GM21526 (cell line): ENCODE measurements around the gene PAX5.

Source experiments
- ATAC-seq: cut with Tn5 transposase; IDR thresholded peaks from one replicate; pipeline ENCODE4 v1.9.1; 2021; ENCODE audit warnings: moderate library complexity; ENCODE audit not compliant: unreplicated experiment, low FRiP score

PAX5 gene

GRCh38 chr9:36991516-36992134, 42.4 kb downstream of the PAX5 start:
- ATAC-seq, result no peak

- no peak for ATAC-seq
Observed at GRCh38 chr9:36988848-36989247, 45.2 kb downstream of the PAX5 start.

GRCh38 chr9:36987891-36988290, 46.2 kb downstream of the PAX5 start:
- ATAC-seq, result no peak

GRCh38 chr9:36987409-36987808, 46.7 kb downstream of the PAX5 start:
- ATAC-seq, result no peak

- no peak for ATAC-seq
Observed at GRCh38 chr9:36986468-36987408, 47.3 kb downstream of the PAX5 start.

- ATAC-seq, result no peak
Observed at GRCh38 chr9:36985769-36986467, 48.1 kb downstream of the PAX5 start.

GRCh38 chr9:36985061-36985768, 48.9 kb downstream of the PAX5 start:
- no peak for ATAC-seq

- ATAC-seq, result no peak
Observed at GRCh38 chr9:36980148-36980974, 53.7 kb downstream of the PAX5 start.

GRCh38 chr9:36976371-36977030, 57.6 kb downstream of the PAX5 start:
- ATAC-seq, result no peak

- no peak for ATAC-seq
Observed at GRCh38 chr9:36974731-36975130, 59.3 kb downstream of the PAX5 start.

- ATAC-seq, result no peak
Observed at GRCh38 chr9:36971935-36972488, 62.1 kb downstream of the PAX5 start.

GRCh38 chr9:36970007-36970888, 63.8 kb downstream of the PAX5 start:
- no peak for ATAC-seq

GRCh38 chr9:36969216-36969771, 64.8 kb downstream of the PAX5 start:
- no peak for ATAC-seq

- ATAC-seq, result no peak
Observed at GRCh38 chr9:36968574-36969215, 65.4 kb downstream of the PAX5 start.

- no peak for ATAC-seq
Observed at GRCh38 chr9:36967997-36968396, 66.1 kb downstream of the PAX5 start.

GRCh38 chr9:36966371-36967097, 67.5 kb downstream of the PAX5 start:
- ATAC-seq, result no peak

GRCh38 chr9:36964791-36965190, 69.3 kb downstream of the PAX5 start:
- no peak for ATAC-seq
